ENCODE data around the gene PCDHB14.
"Not testable (repeated sequence)": the region's sequence is repeated elsewhere in the genome, so short reads cannot be mapped to it uniquely, and the experiment has no call there.

PCDHB14 gene

DNA sequence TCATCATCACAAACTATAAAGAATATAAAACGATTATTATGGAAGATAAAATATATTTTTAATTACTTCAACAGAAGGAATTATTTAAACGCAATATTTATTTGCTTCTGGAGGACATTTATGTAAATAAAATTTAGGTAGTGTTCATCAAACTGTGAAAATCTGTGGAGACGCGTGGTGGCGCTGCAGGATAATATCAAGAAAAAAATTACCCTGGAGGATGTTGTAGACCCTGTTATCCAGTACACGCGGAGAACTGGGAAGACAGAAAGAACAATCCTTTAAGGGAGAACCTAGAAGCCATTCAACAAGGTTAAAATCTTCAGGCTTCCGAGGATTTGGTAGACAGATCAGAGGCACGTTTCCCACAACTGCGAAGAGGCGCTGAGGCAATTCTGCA, 14.7 kb upstream of the PCDHB14 start, which contains the start of gene PCDHB12:
TSS of gene PCDHB12 (plus strand) at position 242 of the 400 bp plus-strand sequence. CDS start 189 bp downstream, outside the sequence.
- TF ChIP-seq POLR2AphosphoS5 (IDR thresholded peaks at IDR 0.05; ENCODE audit: low read depth, low read length), result no peak
- TF ChIP-seq TAF1 (IDR thresholded peaks at IDR 0.05; ENCODE audit: borderline replicate concordance, insufficient read depth, low read length), result no peak
- TF ChIP-seq, protein P1, sequence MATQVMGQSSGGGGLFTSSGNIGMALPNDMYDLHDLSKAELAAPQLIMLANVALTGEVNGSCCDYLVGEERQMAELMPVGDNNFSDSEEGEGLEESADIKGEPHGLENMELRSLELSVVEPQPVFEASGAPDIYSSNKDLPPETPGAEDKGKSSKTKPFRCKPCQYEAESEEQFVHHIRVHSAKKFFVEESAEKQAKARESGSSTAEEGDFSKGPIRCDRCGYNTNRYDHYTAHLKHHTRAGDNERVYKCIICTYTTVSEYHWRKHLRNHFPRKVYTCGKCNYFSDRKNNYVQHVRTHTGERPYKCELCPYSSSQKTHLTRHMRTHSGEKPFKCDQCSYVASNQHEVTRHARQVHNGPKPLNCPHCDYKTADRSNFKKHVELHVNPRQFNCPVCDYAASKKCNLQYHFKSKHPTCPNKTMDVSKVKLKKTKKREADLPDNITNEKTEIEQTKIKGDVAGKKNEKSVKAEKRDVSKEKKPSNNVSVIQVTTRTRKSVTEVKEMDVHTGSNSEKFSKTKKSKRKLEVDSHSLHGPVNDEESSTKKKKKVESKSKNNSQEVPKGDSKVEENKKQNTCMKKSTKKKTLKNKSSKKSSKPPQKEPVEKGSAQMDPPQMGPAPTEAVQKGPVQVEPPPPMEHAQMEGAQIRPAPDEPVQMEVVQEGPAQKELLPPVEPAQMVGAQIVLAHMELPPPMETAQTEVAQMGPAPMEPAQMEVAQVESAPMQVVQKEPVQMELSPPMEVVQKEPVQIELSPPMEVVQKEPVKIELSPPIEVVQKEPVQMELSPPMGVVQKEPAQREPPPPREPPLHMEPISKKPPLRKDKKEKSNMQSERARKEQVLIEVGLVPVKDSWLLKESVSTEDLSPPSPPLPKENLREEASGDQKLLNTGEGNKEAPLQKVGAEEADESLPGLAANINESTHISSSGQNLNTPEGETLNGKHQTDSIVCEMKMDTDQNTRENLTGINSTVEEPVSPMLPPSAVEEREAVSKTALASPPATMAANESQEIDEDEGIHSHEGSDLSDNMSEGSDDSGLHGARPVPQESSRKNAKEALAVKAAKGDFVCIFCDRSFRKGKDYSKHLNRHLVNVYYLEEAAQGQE (IDR thresholded peaks at IDR 0.05; ENCODE audit: insufficient read depth in 1 of 2, low read depth in 2 of 2, low read length in 2 of 2), result no peak
- TF ChIP-seq SIN3A (IDR thresholded peaks at IDR 0.05; ENCODE audit: borderline replicate concordance, insufficient read depth, low read length), result no peak
- no peak for TF ChIP-seq FOXP2 (optimal IDR thresholded peaks at IDR 0.05; ENCODE audit: borderline replicate concordance, extremely low read depth, extremely low read length, insufficient read depth)

DNA sequence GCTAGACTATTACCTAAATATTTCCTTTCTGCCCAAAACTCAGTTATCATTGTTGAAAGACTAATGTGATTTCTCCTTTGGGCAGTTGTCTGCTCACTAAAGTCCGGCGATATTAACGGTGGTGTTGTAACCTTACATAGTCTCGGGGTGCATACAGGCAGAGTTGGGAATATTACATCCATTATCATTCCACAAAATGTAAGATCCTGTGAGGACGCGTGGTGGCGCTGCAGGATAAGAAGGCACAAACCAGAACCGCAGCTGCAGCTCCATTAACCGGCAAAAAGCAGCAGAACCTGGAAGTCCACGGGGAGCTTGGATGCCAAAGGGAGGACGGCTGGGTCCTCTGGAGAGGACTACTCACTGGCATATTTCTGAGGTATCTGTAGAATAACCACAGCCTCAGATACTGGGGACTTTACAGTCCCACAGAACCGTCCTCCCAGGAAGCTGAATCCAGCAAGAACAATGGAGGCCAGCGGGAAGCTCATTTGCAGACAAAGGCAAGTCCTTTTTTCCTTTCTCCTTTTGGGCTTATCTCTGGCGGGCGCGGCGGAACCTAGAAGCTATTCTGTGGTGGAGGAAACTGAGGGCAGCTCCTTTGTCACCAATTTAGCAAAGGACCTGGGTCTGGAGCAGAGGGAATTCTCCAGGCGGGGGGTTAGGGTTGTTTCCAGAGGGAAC, 9.3 kb upstream of the PCDHB14 start, which contains the start of gene PCDHB13:
TSS of gene PCDHB13 (plus strand) at position 264 of the 684 bp plus-strand sequence. CDS start at position 469, 205 bp downstream.
- not testable (repeated sequence) for TF ChIP-seq FOXP2 (optimal IDR thresholded peaks at IDR 0.05; ENCODE audit: borderline replicate concordance, extremely low read depth, extremely low read length, insufficient read depth); POLR2AphosphoS5 (IDR thresholded peaks at IDR 0.05; ENCODE audit: low read depth, low read length)
- TF ChIP-seq, protein P1 (IDR thresholded peaks at IDR 0.05; ENCODE audit: insufficient read depth in 1 of 2, low read depth in 2 of 2, low read length in 2 of 2), result not testable (repeated sequence)

DNA sequence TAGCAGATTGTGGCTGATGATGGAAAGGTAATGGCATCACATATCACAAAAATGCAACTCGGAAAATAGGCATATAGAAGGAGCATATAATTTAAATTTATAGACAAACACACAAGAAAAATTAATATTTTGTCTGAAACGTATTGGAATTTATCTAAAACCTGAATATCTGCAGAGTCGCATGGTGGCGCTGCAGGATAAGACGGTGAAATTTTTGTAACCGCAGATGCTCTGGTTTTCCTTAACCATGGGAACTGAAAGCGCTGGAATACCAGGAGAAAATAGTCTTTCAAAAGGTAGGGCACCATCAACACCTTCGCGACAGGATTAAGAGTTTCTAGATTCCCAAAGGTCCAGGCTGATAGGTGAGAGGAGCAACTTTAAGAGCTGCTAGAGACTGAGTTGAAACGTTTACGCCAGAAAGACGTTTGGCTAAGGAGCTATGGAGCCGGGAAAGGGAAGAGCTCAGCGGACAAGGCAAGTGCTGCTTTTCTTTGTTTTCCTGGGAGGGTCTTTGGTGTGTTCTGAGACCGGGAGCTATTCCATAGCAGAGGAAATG, 11.0 kb downstream of the PCDHB14 start:
- TF ChIP-seq FOXP2 (optimal IDR thresholded peaks at IDR 0.05; ENCODE audit: borderline replicate concordance, extremely low read depth, extremely low read length, insufficient read depth) (no peak), POLR2AphosphoS5 (IDR thresholded peaks at IDR 0.05; ENCODE audit: low read depth, low read length) (no peak), TAF1 (IDR thresholded peaks at IDR 0.05; ENCODE audit: borderline replicate concordance, insufficient read depth, low read length) (no peak), SIN3A (IDR thresholded peaks at IDR 0.05; ENCODE audit: borderline replicate concordance, insufficient read depth, low read length) (no peak)
- TF ChIP-seq, protein P1 (IDR thresholded peaks at IDR 0.05; ENCODE audit: insufficient read depth in 1 of 2, low read depth in 2 of 2, low read length in 2 of 2), result no peak

DNA sequence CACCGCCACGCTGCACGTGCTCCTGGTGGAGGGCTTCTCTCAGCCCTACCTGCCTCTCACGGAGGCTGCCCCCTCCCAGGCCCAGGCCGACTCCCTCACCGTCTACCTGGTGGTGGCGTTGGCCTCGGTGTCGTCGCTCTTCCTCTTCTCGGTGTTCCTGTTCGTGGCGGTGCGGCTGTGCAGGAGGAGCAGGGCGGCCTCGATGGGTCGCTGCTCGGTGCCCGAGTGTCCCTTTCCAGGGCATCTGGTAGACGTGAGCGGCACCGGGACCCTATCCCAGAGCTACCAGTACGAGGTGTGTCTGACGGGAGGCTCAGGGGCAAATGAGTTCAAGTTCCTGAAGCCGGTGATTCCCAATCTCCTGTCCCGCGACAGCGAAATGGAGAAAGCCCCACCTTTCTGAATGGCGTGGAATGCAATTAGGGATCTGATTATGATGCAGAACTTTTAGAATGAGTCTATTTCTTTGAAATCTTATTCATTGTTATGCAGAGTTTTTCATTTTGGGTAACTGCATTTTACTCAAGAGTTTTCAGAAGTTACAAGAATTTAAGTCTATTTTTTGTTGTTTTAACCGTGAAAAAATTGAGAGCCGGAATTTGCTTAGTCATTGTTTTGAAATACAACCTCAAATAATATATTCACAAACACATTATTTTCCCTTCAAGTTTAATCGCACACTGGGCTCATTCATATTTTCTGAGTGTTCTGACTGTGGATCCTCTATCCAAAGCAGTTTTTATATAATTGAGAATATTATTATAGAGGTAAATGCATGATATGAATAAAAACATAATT, 13.6 kb downstream of the PCDHB14 start:
- TF ChIP-seq FOXP2 (optimal IDR thresholded peaks at IDR 0.05; ENCODE audit: borderline replicate concordance, extremely low read depth, extremely low read length, insufficient read depth), result no peak
- TF ChIP-seq, protein P1 (IDR thresholded peaks at IDR 0.05; ENCODE audit: insufficient read depth in 1 of 2, low read depth in 2 of 2, low read length in 2 of 2), result no peak

All from PFSK-1 (cell line).